GM19099 (cell line): Measurements from ENCODE around the gene NID2.

ENCODE experiments used
- POLR2A ChIP-seq: IDR thresholded peaks from 3 replicates; pipeline ENCODE4 v1.6.1; 2011; ENCODE audit warnings: low read depth; ENCODE audit not compliant: insufficient read length; ENCODE audit errors: extremely low read depth

NID2 gene

GRCh38 chr14:52008136-52008535 lies 60.7 kb downstream of the NID2 start:
- no peak for TF ChIP-seq POLR2A

GRCh38 chr14:52007637-52008036 lies 61.2 kb downstream of the NID2 start:
- TF ChIP-seq POLR2A, result no peak

- no peak for TF ChIP-seq POLR2A
These were observed 61.6 kb downstream of the NID2 start for GRCh38 chr14:52007211-52007610.

GRCh38 chr14:52006361-52006760 lies 62.5 kb downstream of the NID2 start:
- no peak for TF ChIP-seq POLR2A

- TF ChIP-seq POLR2A, result no peak
These were observed 63.2 kb downstream of the NID2 start for GRCh38 chr14:52005625-52006024.

GRCh38 chr14:52003324-52003723 lies 65.5 kb downstream of the NID2 start:
- TF ChIP-seq POLR2A, result no peak

- TF ChIP-seq POLR2A, result no peak
These were observed 66.3 kb downstream of the NID2 start for GRCh38 chr14:52002542-52002941.

- no peak for TF ChIP-seq POLR2A
These were observed 68.2 kb downstream of the NID2 start for GRCh38 chr14:52000696-52001095.

- no peak for TF ChIP-seq POLR2A
These were observed 68.8 kb downstream of the NID2 start for GRCh38 chr14:52000019-52000582.

- TF ChIP-seq POLR2A, result no peak
These were observed 69.8 kb downstream of the NID2 start for GRCh38 chr14:51999084-51999483.

- no peak for TF ChIP-seq POLR2A
These were observed 70.5 kb downstream of the NID2 start for GRCh38 chr14:51998348-51998747.

GRCh38 chr14:51996148-51996746 lies 72.6 kb downstream of the NID2 start:
- TF ChIP-seq POLR2A, result no peak

GRCh38 chr14:51993285-51993920 lies 75.5 kb downstream of the NID2 start:
- TF ChIP-seq POLR2A, result no peak

GRCh38 chr14:51990488-51990887 lies 78.4 kb downstream of the NID2 start:
- TF ChIP-seq POLR2A, result no peak

GRCh38 chr14:51989293-51990234 lies 79.3 kb downstream of the NID2 start, which contains the start of gene RTRAF:
RTRAF (plus strand) TSS chr14:51989546; CDS start chr14:51989640, 94 bp downstream.
- TF ChIP-seq POLR2A, result peak; percentile 89
